NCI-H2171 treated with DMSO at 0.1 percent for 48 hours (cell line): ENCODE data around the gene FBL.
"Not testable (repeated sequence)": the region's sequence is repeated elsewhere in the genome, so short reads cannot be mapped to it uniquely, and the experiment has no call there.

ENCODE experiments used
- DNase-seq: peaks from one replicate; lab custom pipeline; 2025; lab: John Stamatoyannopoulos, UW

Gene FBL

GRCh38 chr19:39824143-39825092 is 21.8 kb downstream of the FBL start:
- DNase-seq, result peak; percentile 98

- DNase-seq, result peak; percentile 61
Measured at GRCh38 chr19:39823686-39824085, 22.5 kb downstream of the FBL start.

GRCh38 chr19:39820696-39821095 is 25.5 kb downstream of the FBL start:
- DNase-seq, result no peak

GRCh38 chr19:39819786-39820185 is 26.4 kb downstream of the FBL start:
- no peak for DNase-seq

- DNase-seq, result no peak
Measured at GRCh38 chr19:39818626-39819097, 27.5 kb downstream of the FBL start.

GRCh38 chr19:39817888-39818561 is 28.2 kb downstream of the FBL start:
- no peak for DNase-seq

GRCh38 chr19:39816287-39817048 is 29.7 kb downstream of the FBL start:
- no peak for DNase-seq

- no peak for DNase-seq
Measured at GRCh38 chr19:39814595-39814994, 31.6 kb downstream of the FBL start.

GRCh38 chr19:39814111-39814510 is 32.1 kb downstream of the FBL start:
- not testable (repeated sequence) for DNase-seq

- DNase-seq, result peak; percentile 77
Measured at GRCh38 chr19:39813264-39813993, 32.8 kb downstream of the FBL start.

- DNase-seq, result no peak
Measured at GRCh38 chr19:39811064-39811463, 35.1 kb downstream of the FBL start.

GRCh38 chr19:39810424-39810823 is 35.8 kb downstream of the FBL start:
- peak; percentile 45 for DNase-seq

GRCh38 chr19:39809368-39809767 is 36.8 kb downstream of the FBL start:
- DNase-seq, result no peak

- not testable (repeated sequence) for DNase-seq
Measured at GRCh38 chr19:39808688-39809087, 37.5 kb downstream of the FBL start.

- no peak for DNase-seq
Measured at GRCh38 chr19:39807846-39808364, 38.3 kb downstream of the FBL start.

- DNase-seq, result no peak
Measured at GRCh38 chr19:39805104-39805503, 41.1 kb downstream of the FBL start.

- DNase-seq, result peak; percentile 88
Measured at GRCh38 chr19:39802958-39803357, 43.2 kb downstream of the FBL start.

GRCh38 chr19:39797083-39797482 is 49.1 kb downstream of the FBL start:
- no peak for DNase-seq

GRCh38 chr19:39796000-39796498 is 50.1 kb downstream of the FBL start:
- DNase-seq, result no peak

- DNase-seq, result no peak
Measured at GRCh38 chr19:39795001-39795400, 51.2 kb downstream of the FBL start.

- peak; percentile 86 for DNase-seq
Measured at GRCh38 chr19:39792999-39793546, 53.1 kb downstream of the FBL start.
